Activated naive CD4-positive, alpha-beta T cell (primary cell): ENCODE results near the gene ATP13A2.
A peak's percentile ranks its signal among the peaks of the same experiment; 100 is the strongest.
"Not testable (repeated sequence)": the region's sequence is repeated elsewhere in the genome, so short reads cannot be mapped to it uniquely, and the experiment has no call there.

Experiments
- DNase-seq, 4 experiments: peaks; one replicate each; lab custom pipeline; 2025; lab: John Stamatoyannopoulos, UW

Gene ATP13A2

GRCh38 chr1:16961297-16962133 lies 50.2 kb downstream of the ATP13A2 start:
- no peak for DNase-seq

- DNase-seq: peak; percentile 24 to 67 (median 54)
Measured at GRCh38 chr1:16960560-16961296, 51.0 kb downstream of the ATP13A2 start.

- no peak for DNase-seq
Measured at GRCh38 chr1:16958475-16958874, 53.3 kb downstream of the ATP13A2 start.

- no peak for DNase-seq
Measured at GRCh38 chr1:16957731-16958130, 54.0 kb downstream of the ATP13A2 start.

GRCh38 chr1:16956775-16957174 lies 55.0 kb downstream of the ATP13A2 start:
- no peak for DNase-seq

GRCh38 chr1:16955186-16955585 lies 56.5 kb downstream of the ATP13A2 start:
- no peak for DNase-seq

GRCh38 chr1:16954579-16954978 lies 57.1 kb downstream of the ATP13A2 start:
- no peak for DNase-seq

GRCh38 chr1:16952376-16952775 lies 59.4 kb downstream of the ATP13A2 start:
- DNase-seq: not testable (repeated sequence)

GRCh38 chr1:16949026-16949425 lies 62.7 kb downstream of the ATP13A2 start:
- not testable (repeated sequence) for DNase-seq

GRCh38 chr1:16948282-16948891 lies 63.3 kb downstream of the ATP13A2 start:
- DNase-seq: not testable (repeated sequence)

- DNase-seq: no peak
Measured at GRCh38 chr1:16946646-16947045, 65.1 kb downstream of the ATP13A2 start.

- not testable (repeated sequence) for DNase-seq
Measured at GRCh38 chr1:16946185-16946584, 65.5 kb downstream of the ATP13A2 start.

GRCh38 chr1:16945512-16945911 lies 66.2 kb downstream of the ATP13A2 start:
- DNase-seq: not testable (repeated sequence)

GRCh38 chr1:16944038-16944437 lies 67.7 kb downstream of the ATP13A2 start:
- DNase-seq: no peak

GRCh38 chr1:16939386-16940180 lies 72.1 kb downstream of the ATP13A2 start:
- DNase-seq: not testable (repeated sequence)

GRCh38 chr1:16938351-16939321 lies 73.1 kb downstream of the ATP13A2 start:
- DNase-seq: no peak

GRCh38 chr1:16936580-16936979 lies 75.1 kb downstream of the ATP13A2 start:
- DNase-seq: not testable (repeated sequence)
